ENCODE results near the gene DENND1A.
"Not testable (repeated sequence)": the region's sequence is repeated elsewhere in the genome, so short reads cannot be mapped to it uniquely, and the experiment has no call there.

Gene DENND1A

GRCh38 chr9:123923377-123923776 is 6.5 kb downstream of the DENND1A start:
- DNase-seq (ENCODE audit: low read depth in 2 of 2): no peak

DNA sequence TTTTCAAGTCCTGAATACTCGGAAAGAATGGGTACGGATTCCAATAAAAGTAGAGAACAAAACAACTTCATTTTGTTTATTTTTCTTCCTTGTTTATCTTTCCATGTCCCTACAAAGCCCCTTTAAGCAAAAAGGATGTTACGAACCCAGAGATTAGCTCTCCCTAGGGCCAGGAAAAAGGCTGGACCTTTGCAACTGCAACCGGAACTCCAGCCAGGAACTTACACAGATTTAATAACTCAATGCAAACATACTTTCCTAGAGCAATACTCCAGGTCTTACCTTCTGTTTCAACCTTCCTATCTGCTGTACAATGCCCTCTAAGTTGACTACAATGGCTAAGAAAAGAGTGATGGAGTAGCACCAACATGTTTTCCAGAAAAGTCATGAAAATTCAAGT is 7.0 kb downstream of the DENND1A start:
- no peak for DNase-seq (ENCODE audit: low read depth in 2 of 2)

GRCh38 chr9:123922431-123922830 is 7.5 kb downstream of the DENND1A start:
- DNase-seq (ENCODE audit: low read depth in 2 of 2): no peak

- no peak for DNase-seq (ENCODE audit: low read depth in 2 of 2)
Observed at GRCh38 chr9:123914517-123915196, 15.3 kb downstream of the DENND1A start.

DNA sequence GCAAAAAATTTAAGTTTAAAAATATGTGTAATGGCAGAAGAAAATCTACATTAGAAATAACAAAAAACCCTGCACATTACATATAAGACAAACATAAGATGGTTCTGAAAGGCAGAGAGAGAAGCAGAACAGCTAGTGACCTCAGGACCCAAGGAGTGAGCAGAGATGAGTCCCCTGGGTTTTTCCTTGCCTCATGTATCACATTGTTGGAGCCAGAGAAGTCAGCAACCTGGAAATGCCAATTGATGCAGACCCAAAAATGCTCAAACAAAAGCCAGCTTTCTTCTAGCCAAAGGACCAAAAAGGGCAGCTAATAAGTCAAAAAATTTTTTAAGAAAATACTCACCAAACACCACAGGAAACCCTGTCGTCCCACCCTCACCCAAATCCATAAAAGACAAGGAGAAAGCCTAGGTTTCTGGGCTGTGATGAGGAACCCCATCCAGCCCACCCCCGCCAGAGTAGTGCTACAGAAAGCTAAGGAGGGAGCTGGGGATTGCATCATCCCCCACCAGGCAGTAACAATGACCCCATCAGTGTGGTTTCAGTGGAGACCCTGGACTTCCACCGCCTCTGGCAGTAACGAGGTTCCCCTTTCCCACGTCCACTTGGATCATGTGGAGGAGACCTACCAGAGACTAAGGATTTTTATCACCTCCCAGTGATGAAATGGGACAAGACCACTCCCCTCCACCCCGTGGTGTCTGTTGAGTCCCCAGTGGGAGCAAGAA is 17.6 kb downstream of the DENND1A start:
- DNase-seq (ENCODE audit: low read depth in 2 of 2): no peak

DNA sequence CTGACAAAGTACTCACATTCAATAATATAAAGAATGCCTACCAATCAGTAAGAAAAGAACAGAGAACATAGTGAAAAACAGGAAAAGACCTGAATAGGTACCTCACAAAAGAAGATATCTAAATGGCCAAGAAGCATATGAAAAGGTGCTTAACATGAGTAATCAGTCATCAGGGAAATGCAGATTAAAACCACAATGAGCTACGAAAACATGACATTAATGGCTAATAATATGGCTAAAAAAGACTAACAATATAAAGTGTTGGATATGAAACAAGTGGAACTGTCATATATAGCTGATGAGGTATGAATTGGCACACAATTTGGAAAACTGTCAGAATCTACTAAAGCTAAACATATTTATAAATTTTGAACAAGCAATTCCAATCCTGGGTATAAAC is 18.9 kb downstream of the DENND1A start:
- no peak for DNase-seq (ENCODE audit: low read depth in 2 of 2)

- DNase-seq (ENCODE audit: low read depth in 2 of 2): not testable (repeated sequence)
Observed at GRCh38 chr9:123909192-123909591, 20.7 kb downstream of the DENND1A start.

DNA sequence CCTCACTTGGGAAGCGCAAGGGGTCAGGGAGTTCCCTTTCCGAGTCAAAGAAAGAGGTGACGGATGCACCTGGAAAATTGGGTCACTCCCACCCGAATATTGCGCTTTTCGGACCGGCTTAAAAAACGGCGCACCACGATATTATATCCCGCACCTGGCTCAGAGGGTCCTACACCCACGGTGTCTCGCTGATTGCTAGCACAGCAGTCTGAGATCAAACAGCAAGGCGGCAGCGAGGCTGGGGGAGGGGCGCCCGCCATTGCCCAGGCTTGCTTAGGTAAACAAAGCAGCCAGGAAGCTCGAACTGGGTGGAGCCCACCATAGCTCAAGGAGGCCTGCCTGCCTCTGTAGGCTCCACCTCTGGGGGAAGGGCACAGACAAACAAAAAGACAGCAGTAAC is 26.4 kb downstream of the DENND1A start:
- not testable (repeated sequence) for DNase-seq (ENCODE audit: low read depth in 2 of 2)

GRCh38 chr9:123894822-123895221 is 35.1 kb downstream of the DENND1A start:
- no peak for DNase-seq (ENCODE audit: low read depth in 2 of 2)

DNA sequence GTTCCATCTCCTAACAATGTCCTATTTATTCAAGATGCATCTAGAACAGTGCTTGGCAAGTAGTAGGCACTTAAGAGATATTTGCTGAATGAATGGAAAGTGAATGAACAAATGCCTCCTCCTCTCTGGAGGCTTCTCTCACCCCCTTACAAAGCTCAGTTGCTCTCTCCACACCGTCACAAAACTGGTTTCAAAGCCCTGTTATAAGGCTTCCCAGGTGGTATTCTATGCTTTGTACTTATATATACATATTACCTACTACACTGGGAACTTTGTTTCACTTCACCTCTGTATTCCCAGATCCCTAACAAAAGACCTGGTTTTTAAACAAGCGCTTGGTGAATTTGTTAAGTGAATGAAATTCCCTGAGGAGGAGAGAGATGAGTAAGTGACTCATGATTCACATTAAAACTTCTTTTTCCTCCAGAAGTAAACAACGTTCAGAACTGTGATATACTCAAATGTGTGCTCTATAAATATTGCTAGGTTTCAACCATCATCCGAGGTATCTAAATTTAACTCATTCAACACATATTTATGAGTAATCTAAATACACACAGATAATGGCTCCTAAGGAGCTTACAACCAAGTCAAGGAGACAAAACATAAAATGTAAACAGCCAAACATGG is 36.0 kb downstream of the DENND1A start:
- DNase-seq (ENCODE audit: low read depth in 2 of 2): no peak

GRCh38 chr9:123893115-123893514 is 36.8 kb downstream of the DENND1A start:
- DNase-seq (ENCODE audit: low read depth in 2 of 2): no peak

- no peak for DNase-seq (ENCODE audit: low read depth in 2 of 2)
Observed at GRCh38 chr9:123887837-123888236, 42.1 kb downstream of the DENND1A start.

- DNase-seq (ENCODE audit: low read depth in 2 of 2): not testable (repeated sequence)
Observed at GRCh38 chr9:123885834-123886233, 44.1 kb downstream of the DENND1A start.

DNA sequence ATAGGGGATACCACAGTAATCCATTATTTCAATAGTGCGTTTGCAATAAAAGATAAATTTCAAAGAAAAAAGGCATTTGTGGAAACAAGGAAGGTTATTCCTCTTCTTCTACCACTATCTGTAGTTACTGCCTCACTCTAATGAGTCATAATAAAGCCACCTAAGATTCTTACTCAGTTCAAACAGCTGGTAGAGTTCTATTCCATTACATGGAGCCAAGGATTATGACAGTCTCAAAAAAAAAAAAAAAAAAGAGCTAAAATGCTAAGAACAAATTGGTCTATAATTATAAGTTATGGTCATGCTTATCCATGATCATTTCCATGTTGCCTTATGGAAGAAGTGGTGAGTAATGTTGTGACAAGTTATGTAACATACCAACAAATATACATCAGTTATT is 46.3 kb downstream of the DENND1A start:
- DNase-seq (ENCODE audit: low read depth in 2 of 2): no peak

GRCh38 chr9:123881604-123882003 is 48.3 kb downstream of the DENND1A start:
- DNase-seq (ENCODE audit: low read depth in 2 of 2): no peak

DNA sequence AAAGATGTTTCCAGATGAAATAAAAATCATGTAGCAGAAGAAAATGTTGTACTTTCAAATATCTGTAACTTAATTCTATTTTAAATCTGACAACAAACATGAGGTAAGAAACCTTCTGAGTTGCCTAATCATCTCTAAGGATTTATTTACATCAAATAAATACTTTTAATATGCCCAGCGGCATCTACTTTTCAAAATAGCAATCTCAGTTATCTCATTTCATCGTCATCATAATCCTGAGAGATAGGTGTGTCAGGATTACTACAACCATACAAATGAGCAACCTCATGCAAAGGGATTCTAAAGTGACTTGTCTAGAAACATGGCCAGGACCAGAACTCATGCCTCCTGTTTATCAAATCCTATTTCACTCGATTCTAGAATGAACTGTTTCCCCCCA is 49.5 kb downstream of the DENND1A start:
- DNase-seq (ENCODE audit: low read depth in 2 of 2): no peak

DNA sequence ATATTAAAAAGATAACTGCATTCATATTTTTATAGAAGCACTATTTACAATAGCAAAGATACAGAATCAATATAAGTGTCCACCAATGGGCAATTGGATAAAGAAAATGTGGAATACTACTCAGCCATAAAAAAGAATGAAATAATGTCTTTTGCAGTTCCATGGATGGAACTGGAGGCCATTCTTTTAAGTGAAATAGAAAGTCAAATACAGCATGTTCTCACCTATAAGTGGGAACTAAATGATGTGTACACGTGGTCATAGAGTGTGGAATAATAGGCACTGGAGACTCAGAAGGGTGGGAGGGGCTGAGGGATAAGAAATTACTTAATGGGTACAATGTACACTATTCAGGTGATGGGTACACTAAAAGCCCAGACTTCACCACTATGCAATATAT is 53.2 kb downstream of the DENND1A start:
- DNase-seq (ENCODE audit: low read depth in 2 of 2): no peak

DNA sequence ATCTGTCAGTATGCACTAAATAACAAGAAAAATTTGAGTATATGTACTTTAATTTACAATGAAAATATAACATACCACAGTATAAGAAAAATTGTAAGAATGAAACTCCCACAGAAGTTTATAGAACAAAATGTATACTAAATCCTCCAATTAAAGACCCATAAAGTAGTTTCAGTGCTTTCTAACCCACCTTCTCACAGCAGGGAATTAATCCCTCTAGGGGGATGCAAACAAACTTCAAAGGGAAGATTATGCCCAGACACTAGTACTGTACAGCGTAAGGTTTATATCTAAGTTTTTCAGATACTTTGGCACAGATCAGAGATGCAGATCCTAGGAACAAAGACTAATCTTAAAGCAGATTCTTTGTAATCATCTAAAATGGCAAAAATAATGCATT is 57.2 kb downstream of the DENND1A start:
- DNase-seq (ENCODE audit: low read depth in 2 of 2): no peak

DNA sequence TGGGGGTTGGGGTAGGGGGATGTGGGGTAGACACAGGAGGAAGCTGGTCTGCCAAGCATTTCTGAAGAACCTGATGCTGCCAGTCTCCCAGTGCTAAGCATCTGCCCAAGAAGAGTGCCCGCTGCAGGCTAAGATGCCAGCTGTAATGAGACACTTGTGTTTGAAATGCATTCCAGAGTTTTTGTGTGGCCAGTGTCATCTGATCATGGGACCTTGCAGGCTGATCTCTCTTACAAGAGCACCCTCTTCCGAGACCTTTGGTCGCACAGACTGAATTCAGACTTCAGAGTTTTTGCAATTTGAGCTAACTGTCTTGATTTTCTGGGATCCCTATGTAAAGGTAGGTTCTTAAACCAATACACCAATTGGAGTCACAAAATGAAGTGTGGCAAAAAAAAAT is 58.1 kb downstream of the DENND1A start:
- DNase-seq (ENCODE audit: low read depth in 2 of 2): no peak

DNA sequence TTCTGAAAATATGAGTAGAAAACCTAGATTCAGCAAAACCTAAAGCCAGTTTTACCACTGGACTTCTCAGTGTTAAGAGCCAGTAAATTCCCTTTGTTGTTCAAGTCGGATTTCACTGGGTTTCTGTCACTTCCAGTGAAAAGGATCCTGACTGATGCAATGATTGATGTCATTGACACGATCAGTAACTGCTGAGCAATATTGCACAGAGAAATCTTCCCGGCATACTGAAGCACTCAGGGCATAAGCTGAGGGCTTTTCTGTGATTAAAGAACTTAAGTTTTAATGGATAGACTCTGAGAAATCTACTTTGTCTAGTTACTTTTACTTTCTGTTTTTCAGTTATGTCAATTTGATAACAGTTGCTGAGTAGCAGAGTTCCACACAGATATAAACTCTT is 61.9 kb downstream of the DENND1A start:
- DNase-seq (ENCODE audit: low read depth in 2 of 2): no peak

DNA sequence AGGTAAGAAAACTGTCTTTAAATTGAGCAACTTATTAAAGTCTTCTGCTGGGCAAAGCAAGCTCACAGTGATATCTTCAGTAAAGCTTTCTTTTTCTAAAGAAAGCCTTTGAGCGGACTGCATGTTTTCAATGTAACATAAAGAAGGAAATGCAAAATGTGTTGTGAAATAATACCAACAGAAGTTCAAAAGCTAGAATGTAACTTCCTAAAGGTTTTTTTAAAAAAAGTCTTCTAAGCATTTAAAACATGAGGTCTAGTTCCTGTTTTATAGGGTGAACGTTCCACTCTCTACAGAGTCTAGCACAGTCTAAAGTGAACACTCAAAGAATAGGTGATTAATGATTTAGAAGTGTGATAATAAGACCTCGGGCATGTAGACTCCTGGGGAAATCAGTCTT is 62.9 kb downstream of the DENND1A start:
- DNase-seq (ENCODE audit: low read depth in 2 of 2): no peak

GRCh38 chr9:123866497-123866896 is 63.4 kb downstream of the DENND1A start:
- DNase-seq (ENCODE audit: low read depth in 2 of 2): no peak

Data from activated CD8-positive, alpha-beta memory T cell treated with anti-CD3 and anti-CD28 coated beads for 4 hours (primary cell).